KMS-11 (cell line): Measurements from ENCODE around the gene ZNF385D.

ENCODE experiments used
- H2AFZ ChIP-seq: fragments of 200-600 bp; sonication (generic); 2 replicates; pipeline ENCODE4 v1.6.1; 2016; ENCODE audit warnings: antibody characterized with exemption, mixed run types, low read depth
- H3K27ac ChIP-seq: fragments of 200-600 bp; sonication (generic); 2 replicates; pipeline ENCODE4 v1.6.1; 2016; ENCODE audit warnings: mild to moderate bottlenecking, mixed run types
- H3K27me3 ChIP-seq: fragments of 200-600 bp; sonication (generic); 2 replicates; pipeline ENCODE4 v1.6.1; 2017; ENCODE audit warnings: mild to moderate bottlenecking, low read depth, mixed run types, moderate library complexity; ENCODE audit not compliant: insufficient read depth
- H3K36me3 ChIP-seq: fragments of 200-600 bp; sonication (generic); 2 replicates; pipeline ENCODE4 v1.6.1; 2017; ENCODE audit warnings: mild to moderate bottlenecking, mixed run types; ENCODE audit not compliant: insufficient read depth
- H3K4me1 ChIP-seq: fragments of 200-600 bp; sonication (generic); 2 replicates; pipeline ENCODE4 v1.6.1; 2016; ENCODE audit warnings: mild to moderate bottlenecking, low read depth, mixed run types; ENCODE audit not compliant: poor library complexity, severe bottlenecking
- H3K4me2 ChIP-seq: fragments of 200-600 bp; sonication (generic); 2 replicates; pipeline ENCODE4 v1.7.0; 2016; ENCODE audit warnings: mild to moderate bottlenecking, mixed run types
- H3K4me3 ChIP-seq: fragments of 200-600 bp; sonication (generic); IDR thresholded peaks from 2 replicates; pipeline ENCODE4 v1.6.1; 2017; ENCODE audit warnings: low read depth, low read length, mixed read lengths; ENCODE audit not compliant: insufficient read depth
- H3K79me2 ChIP-seq: fragments of 200-600 bp; sonication (generic); 2 replicates; pipeline ENCODE4 v1.6.1; 2016; ENCODE audit warnings: low read depth, mixed run types; ENCODE audit not compliant: insufficient read depth
- H3K9ac ChIP-seq: fragments of 200-600 bp; sonication (generic); 2 replicates; pipeline ENCODE4 v1.6.1; 2016; ENCODE audit warnings: mild to moderate bottlenecking, mixed run types
- H4K20me1 ChIP-seq: fragments of 200-600 bp; sonication (generic); 2 replicates; pipeline ENCODE4 v1.6.1; 2016; ENCODE audit warnings: mild to moderate bottlenecking, mixed run types; ENCODE audit not compliant: insufficient read depth
- TF ChIP-seq, protein P1 (sequence below): fragments of 200-600 bp; sonication (generic); conservative IDR thresholded peaks from 2 replicates; pipeline ENCODE4 v1.6.1; 2017; ENCODE audit warnings: low read depth, mild to moderate bottlenecking, antibody characterized with exemption, low read length, moderate library complexity, mixed read lengths

Gene ZNF385D

DNA sequence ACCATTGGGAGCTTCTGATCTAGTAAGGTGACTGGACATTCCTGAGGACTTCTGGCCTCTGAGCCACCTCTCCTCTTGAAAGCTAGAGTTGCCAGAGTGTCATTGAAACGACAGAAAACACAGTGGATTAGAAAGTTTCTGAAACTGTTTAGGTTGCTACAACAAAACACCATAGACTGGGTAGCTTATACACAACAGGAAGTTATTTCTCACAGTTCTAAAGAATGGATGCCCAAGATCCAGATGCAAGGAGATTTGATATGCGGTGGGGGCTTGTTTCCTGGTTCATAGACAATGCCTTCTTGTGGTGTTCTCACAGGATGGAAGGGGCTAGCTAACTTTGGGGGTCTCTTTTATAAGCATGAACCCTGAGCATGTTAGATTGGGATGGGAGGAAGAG is 43.3 kb upstream of the ZNF385D start:
- Histone ChIP-seq H4K20me1 (no peaks in the 10 kb centered on the region), H3K79me2 (no peaks in the 10 kb centered on the region), H2AFZ (no peak overlapping the region), H3K4me1 (no peaks in the 10 kb centered on the region), H3K36me3 (no peaks in the 10 kb centered on the region), H3K4me2 (no peak overlapping the region), H3K27ac (no peak overlapping the region), H3K9ac (no peak overlapping the region), H3K27me3 (no peaks in the 10 kb centered on the region), H3K4me3 (no peak overlapping the region)
- TF ChIP-seq, protein P1, sequence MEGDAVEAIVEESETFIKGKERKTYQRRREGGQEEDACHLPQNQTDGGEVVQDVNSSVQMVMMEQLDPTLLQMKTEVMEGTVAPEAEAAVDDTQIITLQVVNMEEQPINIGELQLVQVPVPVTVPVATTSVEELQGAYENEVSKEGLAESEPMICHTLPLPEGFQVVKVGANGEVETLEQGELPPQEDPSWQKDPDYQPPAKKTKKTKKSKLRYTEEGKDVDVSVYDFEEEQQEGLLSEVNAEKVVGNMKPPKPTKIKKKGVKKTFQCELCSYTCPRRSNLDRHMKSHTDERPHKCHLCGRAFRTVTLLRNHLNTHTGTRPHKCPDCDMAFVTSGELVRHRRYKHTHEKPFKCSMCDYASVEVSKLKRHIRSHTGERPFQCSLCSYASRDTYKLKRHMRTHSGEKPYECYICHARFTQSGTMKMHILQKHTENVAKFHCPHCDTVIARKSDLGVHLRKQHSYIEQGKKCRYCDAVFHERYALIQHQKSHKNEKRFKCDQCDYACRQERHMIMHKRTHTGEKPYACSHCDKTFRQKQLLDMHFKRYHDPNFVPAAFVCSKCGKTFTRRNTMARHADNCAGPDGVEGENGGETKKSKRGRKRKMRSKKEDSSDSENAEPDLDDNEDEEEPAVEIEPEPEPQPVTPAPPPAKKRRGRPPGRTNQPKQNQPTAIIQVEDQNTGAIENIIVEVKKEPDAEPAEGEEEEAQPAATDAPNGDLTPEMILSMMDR: no peak

DNA sequence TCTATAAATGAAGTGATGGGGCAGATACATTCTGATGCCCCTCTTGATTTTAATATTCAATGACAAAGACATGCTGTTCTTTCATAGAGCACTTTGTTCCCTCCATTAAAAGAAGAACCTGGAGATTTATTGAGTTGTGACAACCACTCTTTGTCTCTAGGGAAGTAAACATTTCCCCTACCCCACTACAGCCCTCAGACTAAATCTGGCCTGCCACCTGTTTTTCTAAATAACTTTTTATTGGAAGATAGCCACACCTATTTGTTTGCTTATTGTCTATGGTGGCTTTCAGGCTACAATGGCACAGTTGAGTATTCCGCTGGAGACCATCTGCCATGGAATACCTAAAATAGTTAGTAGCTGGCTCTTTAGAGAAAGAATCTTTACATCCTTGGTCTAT is 41.2 kb upstream of the ZNF385D start:
- Histone ChIP-seq H3K79me2 (no peaks in the 10 kb centered on the region), H3K36me3 (no peaks in the 10 kb centered on the region), H3K4me2 (no peak overlapping the region), H3K27me3 (no peaks in the 10 kb centered on the region), H3K4me1 (no peaks in the 10 kb centered on the region), H3K9ac (no peak overlapping the region), H4K20me1 (no peaks in the 10 kb centered on the region), H3K4me3 (no peak overlapping the region), H2AFZ (no peak overlapping the region), H3K27ac (no peak overlapping the region)
- TF ChIP-seq, protein P1: no peak

DNA sequence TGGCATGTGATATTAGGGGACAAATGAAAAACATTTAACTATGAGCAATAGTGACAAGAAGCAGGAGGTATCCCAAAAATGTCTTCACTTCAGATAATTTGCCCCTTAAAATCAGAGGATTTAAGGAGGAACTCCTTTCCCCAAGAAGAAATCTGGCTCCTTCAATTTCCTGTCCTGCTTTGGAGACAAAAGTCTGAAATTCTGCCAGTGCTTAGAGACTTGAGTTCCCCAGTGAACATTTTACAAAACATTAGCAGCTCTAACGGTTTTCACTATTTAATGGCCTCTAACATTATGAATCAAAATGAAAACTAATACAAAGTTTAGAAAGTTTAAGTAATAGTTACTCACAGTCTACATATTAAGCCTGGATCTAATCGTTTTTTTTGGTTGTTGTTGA is 40.3 kb upstream of the ZNF385D start:
- no peaks in the 10 kb centered on the region for H4K20me1 ChIP-seq
- no peak overlapping the region for H3K9ac ChIP-seq
- H3K79me2 ChIP-seq: no peaks in the 10 kb centered on the region
- H3K4me2 ChIP-seq: no peak overlapping the region
- TF ChIP-seq, protein P1: no peak
- no peaks in the 10 kb centered on the region for H3K36me3 ChIP-seq
- H3K4me3 ChIP-seq: no peak overlapping the region
- H3K4me1 ChIP-seq: no peaks in the 10 kb centered on the region
- no peaks in the 10 kb centered on the region for H3K27me3 ChIP-seq
- no peak overlapping the region for H2AFZ ChIP-seq
- H3K27ac ChIP-seq: no peak overlapping the region

DNA sequence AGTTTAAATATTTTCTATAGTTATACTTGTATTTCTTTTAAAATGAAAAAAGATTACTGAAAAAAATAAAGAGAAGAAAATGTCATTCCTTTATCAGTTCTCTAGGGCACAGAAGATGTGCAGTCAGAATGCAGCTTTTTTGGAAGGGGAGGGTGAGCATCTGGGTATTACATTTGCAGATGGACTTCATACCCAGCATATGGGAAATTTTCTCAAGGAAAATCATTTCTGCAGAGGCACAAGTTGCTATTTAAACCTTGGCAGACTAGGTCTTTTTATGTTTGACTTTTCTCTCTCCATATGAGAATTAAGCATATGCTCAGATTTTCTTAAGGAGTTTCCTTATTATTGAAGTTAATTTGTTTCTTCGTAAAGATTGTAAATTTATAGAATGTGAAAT is 39.5 kb upstream of the ZNF385D start:
- H3K9ac ChIP-seq: no peak overlapping the region
- H3K79me2 ChIP-seq: no peaks in the 10 kb centered on the region
- H4K20me1 ChIP-seq: no peaks in the 10 kb centered on the region
- H3K36me3 ChIP-seq: no peaks in the 10 kb centered on the region
- no peak overlapping the region for H3K27ac ChIP-seq
- no peaks in the 10 kb centered on the region for H3K27me3 ChIP-seq
- H3K4me3 ChIP-seq: no peak overlapping the region
- no peak overlapping the region for H3K4me2 ChIP-seq
- no peaks in the 10 kb centered on the region for H3K4me1 ChIP-seq
- TF ChIP-seq, protein P1: no peak
- H2AFZ ChIP-seq: no peak overlapping the region

DNA sequence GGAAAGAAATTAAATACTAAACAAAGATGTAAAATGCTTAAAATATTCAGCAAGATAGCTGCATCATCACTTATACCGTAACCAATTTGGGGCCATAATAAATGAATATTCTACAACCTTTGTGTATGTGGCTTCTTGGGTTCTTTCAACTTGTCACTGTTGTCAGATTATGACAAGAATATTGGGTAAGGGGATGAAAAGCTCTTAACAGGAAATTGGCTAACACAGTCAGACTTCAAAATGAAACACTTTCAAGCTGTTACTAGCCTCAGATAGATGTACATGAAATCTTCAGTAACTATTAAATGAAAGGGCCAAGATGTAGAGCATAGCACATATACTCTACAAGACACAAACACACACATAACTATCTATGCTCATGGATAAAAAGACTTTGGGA is 38.7 kb upstream of the ZNF385D start:
- no peak overlapping the region for H3K9ac ChIP-seq
- H4K20me1 ChIP-seq: no peaks in the 10 kb centered on the region
- no peaks in the 10 kb centered on the region for H3K36me3 ChIP-seq
- H3K4me2 ChIP-seq: no peak overlapping the region
- H3K79me2 ChIP-seq: no peaks in the 10 kb centered on the region
- no peaks in the 10 kb centered on the region for H3K27me3 ChIP-seq
- no peak overlapping the region for H3K27ac ChIP-seq
- no peak overlapping the region for H3K4me3 ChIP-seq
- H2AFZ ChIP-seq: no peak overlapping the region
- H3K4me1 ChIP-seq: no peaks in the 10 kb centered on the region
- TF ChIP-seq, protein P1: no peak
